ENCODE results near the gene MLIP.

DNA sequence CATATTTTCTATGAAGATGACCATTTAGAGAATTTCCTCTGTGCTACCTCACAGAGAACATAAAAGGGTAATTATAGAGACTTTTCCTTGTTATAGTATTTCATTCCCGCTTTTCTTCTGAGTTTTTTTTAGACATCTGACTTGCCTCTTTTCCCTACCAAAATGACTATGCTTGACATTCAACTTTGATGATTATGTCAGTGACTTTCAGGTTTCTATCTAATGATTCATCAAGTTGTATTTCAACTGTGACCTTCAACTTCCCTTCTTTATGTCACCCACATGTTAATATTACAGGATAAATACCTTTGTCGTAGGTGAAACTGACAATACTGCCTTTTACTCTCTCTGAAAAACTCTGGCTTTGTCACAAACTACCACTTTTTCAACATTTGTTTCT lies 95.3 kb downstream of the MLIP start:
- TF ChIP-seq POLR2AphosphoS5 (IDR thresholded peaks at IDR 0.05) = no peak
- TF ChIP-seq, protein P1, sequence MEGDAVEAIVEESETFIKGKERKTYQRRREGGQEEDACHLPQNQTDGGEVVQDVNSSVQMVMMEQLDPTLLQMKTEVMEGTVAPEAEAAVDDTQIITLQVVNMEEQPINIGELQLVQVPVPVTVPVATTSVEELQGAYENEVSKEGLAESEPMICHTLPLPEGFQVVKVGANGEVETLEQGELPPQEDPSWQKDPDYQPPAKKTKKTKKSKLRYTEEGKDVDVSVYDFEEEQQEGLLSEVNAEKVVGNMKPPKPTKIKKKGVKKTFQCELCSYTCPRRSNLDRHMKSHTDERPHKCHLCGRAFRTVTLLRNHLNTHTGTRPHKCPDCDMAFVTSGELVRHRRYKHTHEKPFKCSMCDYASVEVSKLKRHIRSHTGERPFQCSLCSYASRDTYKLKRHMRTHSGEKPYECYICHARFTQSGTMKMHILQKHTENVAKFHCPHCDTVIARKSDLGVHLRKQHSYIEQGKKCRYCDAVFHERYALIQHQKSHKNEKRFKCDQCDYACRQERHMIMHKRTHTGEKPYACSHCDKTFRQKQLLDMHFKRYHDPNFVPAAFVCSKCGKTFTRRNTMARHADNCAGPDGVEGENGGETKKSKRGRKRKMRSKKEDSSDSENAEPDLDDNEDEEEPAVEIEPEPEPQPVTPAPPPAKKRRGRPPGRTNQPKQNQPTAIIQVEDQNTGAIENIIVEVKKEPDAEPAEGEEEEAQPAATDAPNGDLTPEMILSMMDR (IDR thresholded peaks at IDR 0.05) = no peak
